HEK293T (cell line): Measurements from ENCODE around the gene CIITA.

Source experiments
- FOXK2 ChIP-seq: fragments of 450-650 bp; IDR thresholded peaks from 2 replicates; pipeline ENCODE4 v1.6.1; 2016; ENCODE audit warnings: mild to moderate bottlenecking
- FOXM1 ChIP-seq: fragments of 450-650 bp; IDR thresholded peaks from 2 replicates; pipeline ENCODE4 v1.6.1; 2017; ENCODE audit warnings: mild to moderate bottlenecking, borderline replicate concordance
- HDGF ChIP-seq: fragments of 450-650 bp; IDR thresholded peaks from 2 replicates; pipeline ENCODE4 v1.6.1; 2017; ENCODE audit warnings: antibody characterized with exemption, borderline replicate concordance
- SP1 ChIP-seq: fragments of 450-650 bp; IDR thresholded peaks from 2 replicates; pipeline ENCODE4 v1.6.1; 2017
- TARDBP ChIP-seq: fragments of 450-650 bp; IDR thresholded peaks from 2 replicates; pipeline ENCODE4 v1.6.1; 2016
- ZNF384 ChIP-seq: fragments of 450-650 bp; IDR thresholded peaks from 2 replicates; pipeline ENCODE4 v1.6.1; 2016
- TF ChIP-seq, protein P1 (sequence below): fragments of 450-650 bp; IDR thresholded peaks from 2 replicates; pipeline ENCODE4 v1.6.1; 2016

DNA sequence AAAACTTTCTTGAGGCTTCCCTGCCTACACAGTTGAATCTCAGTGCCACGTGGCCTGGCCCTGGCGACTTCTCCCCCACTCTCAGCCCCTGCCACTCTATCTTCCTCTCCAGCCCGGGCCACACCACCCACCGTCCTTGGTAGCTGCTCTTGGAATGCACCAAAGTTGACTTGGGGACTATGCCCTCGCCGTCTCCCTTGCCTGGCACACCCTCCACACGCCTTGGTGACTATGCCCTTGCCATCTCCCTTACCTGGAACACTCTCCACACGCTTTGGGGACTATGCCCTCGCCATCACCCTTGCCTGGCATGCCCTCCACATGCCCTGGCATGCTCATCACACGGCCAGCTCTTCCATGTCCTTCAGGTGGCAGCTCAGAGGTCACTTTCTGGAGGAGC, 42.9 kb upstream of the CIITA start:
- TF ChIP-seq HDGF (no peak), FOXK2 (no peak), SP1 (no peak), TARDBP (no peak), ZNF384 (no peak), FOXM1 (no peak)
- TF ChIP-seq, protein P1, sequence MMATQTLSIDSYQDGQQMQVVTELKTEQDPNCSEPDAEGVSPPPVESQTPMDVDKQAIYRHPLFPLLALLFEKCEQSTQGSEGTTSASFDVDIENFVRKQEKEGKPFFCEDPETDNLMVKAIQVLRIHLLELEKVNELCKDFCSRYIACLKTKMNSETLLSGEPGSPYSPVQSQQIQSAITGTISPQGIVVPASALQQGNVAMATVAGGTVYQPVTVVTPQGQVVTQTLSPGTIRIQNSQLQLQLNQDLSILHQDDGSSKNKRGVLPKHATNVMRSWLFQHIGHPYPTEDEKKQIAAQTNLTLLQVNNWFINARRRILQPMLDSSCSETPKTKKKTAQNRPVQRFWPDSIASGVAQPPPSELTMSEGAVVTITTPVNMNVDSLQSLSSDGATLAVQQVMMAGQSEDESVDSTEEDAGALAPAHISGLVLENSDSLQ, result no peak
